SK-N-SH (cell line): Measurements from ENCODE around the gene IGSF1. TPM values are rescaled to one million over a fixed set of nuclear protein-coding genes. Genes with fewer than 3 reads are reported as not detected.

Experiments used
- CTCF ChIA-PET: fragments of 300-600, 350-600 bp; formaldehyde crosslinking; extraction: SDS; loops from one replicate; lab custom pipeline; 2021; lab: Yijun Ruan, JAX
- POLR2A ChIA-PET: fragments of 350-600 bp; sonication (Branson Sonifier 250); formaldehyde crosslinking; extraction: SDS; loops from one replicate; lab custom pipeline; 2020; ENCODE audit warnings: antibody characterized with exemption, inconsistent platforms; lab: Yijun Ruan, JAX
- DNase-seq: peaks from one replicate; pipeline ENCODE4 v3.0.0; 2012
- H2AFZ ChIP-seq: fragments of 200-600 bp; sonication (generic); 2 replicates; pipeline ENCODE4 v1.8.1; 2016; ENCODE audit warnings: antibody characterized with exemption, mild to moderate bottlenecking, low read depth
- H3F3A ChIP-seq: fragments of 200-600 bp; sonication (generic); replicated peaks from 2 replicates; pipeline ENCODE3; 2016; ENCODE audit warnings: antibody characterized with exemption, mild to moderate bottlenecking; ENCODE audit not compliant: insufficient read depth
- H3K27ac ChIP-seq, 2 experiments: fragments of 200-500 bp in 1 of 2; fragments of 200-600 bp in 1 of 2; sonication (Bioruptor generic) in 1 of 2; sonication (generic), shearing (Covaris generic) in 1 of 2; 2 replicates each; pipeline versions ENCODE4 v1.5.1 to v1.6.1; 2014 to 2016; ENCODE audit warnings: low read depth in 2 of 2, inconsistent platforms in 1 of 2, low read length in 1 of 2, mild to moderate bottlenecking in 1 of 2, mixed read lengths in 1 of 2
- H3K27me3 ChIP-seq: fragments of 200-600 bp; sonication (generic), shearing (Covaris generic); 2 replicates; pipeline ENCODE4 v1.6.1; 2016; ENCODE audit warnings: mixed run types; ENCODE audit not compliant: insufficient read depth
- H3K36me3 ChIP-seq, 2 experiments: fragments of 200-500 bp in 1 of 2; fragments of 200-600 bp in 1 of 2; sonication (Bioruptor generic) in 1 of 2; sonication (generic) in 1 of 2; replicated peaks in 1 of 2; 2 replicates each; pipeline versions ENCODE3 to v1.5.1; 2014 to 2016; ENCODE audit warnings: low read length in 1 of 2, mild to moderate bottlenecking in 1 of 2; ENCODE audit not compliant: insufficient read depth in 2 of 2, control insufficient read depth in 1 of 2
- H3K4me1 ChIP-seq, 2 experiments: fragments of 200-500 bp in 1 of 2; fragments of 200-600 bp in 1 of 2; sonication (Bioruptor generic) in 1 of 2; sonication (generic), shearing (Covaris generic) in 1 of 2; 2 replicates each; pipeline versions ENCODE4 v1.5.1 to v1.6.1; 2014 to 2016; ENCODE audit warnings: low read depth in 1 of 2, low read length in 1 of 2, mixed run types in 1 of 2; ENCODE audit not compliant: insufficient read depth in 2 of 2, control insufficient read depth in 1 of 2
- H3K4me2 ChIP-seq: fragments of 200-600 bp; sonication (generic), shearing (Covaris generic); 2 replicates; pipeline ENCODE4 v1.6.1; 2017; ENCODE audit warnings: mixed run types
- H3K4me3 ChIP-seq, 2 experiments: fragments of 200-500 bp in 1 of 2; fragments of 200-600 bp in 1 of 2; sonication (Bioruptor generic) in 1 of 2; sonication (generic), shearing (Covaris generic) in 1 of 2; 2 replicates each; pipeline versions ENCODE4 v1.5.1 to v1.8.1; 2014 to 2016; ENCODE audit warnings: low read depth in 2 of 2, inconsistent platforms in 1 of 2, low read length in 1 of 2, mild to moderate bottlenecking in 1 of 2, mixed read lengths in 1 of 2, moderate library complexity in 1 of 2
- H3K79me2 ChIP-seq: fragments of 200-600 bp; sonication (generic); 2 replicates; pipeline ENCODE4 v1.8.1; 2017; ENCODE audit warnings: mild to moderate bottlenecking; ENCODE audit not compliant: insufficient read depth
- H3K9ac ChIP-seq: fragments of 200-600 bp; sonication (generic); 2 replicates; pipeline ENCODE4 v1.6.1; 2017; ENCODE audit warnings: mixed run types
- H3K9me2 ChIP-seq: fragments of 200-600 bp; sonication (generic); 2 replicates; pipeline ENCODE4 v1.6.1; 2017; ENCODE audit warnings: mixed run types
- H3K9me3 ChIP-seq: fragments of 200-600 bp; sonication (generic); 2 replicates; pipeline ENCODE4 v1.6.1; 2017; ENCODE audit warnings: mixed run types, mild to moderate bottlenecking, moderate library complexity
- H4K20me1 ChIP-seq: fragments of 200-600 bp; sonication (generic); 2 replicates; pipeline ENCODE4 v1.6.1; 2017; ENCODE audit warnings: mild to moderate bottlenecking, mixed run types; ENCODE audit not compliant: insufficient read depth
- FOXJ3 ChIP-seq: sonication (generic); formaldehyde crosslinking; IDR thresholded peaks from 2 replicates; pipeline ENCODE4 v1.5.1; 2020; ENCODE audit warnings: mild to moderate bottlenecking, missing genetic modification reagents
- FOXM1 ChIP-seq: IDR thresholded peaks from 2 replicates; pipeline ENCODE4 v1.4.0; 2012; ENCODE audit warnings: low read depth, mild to moderate bottlenecking
- MXI1 ChIP-seq: IDR thresholded peaks from 2 replicates; pipeline ENCODE4 v1.6.1; 2012; ENCODE audit warnings: mild to moderate bottlenecking, low read depth, low read length, improper control_type of control experiment
- NFIC ChIP-seq: IDR thresholded peaks from 2 replicates; pipeline ENCODE4 v1.4.0; 2012; ENCODE audit warnings: borderline replicate concordance
- NRF1 ChIP-seq: IDR thresholded peaks from 2 replicates; pipeline ENCODE4 v1.6.1; 2012; ENCODE audit warnings: low read depth, mild to moderate bottlenecking, low read length
- POLR2AphosphoS5 ChIP-seq: IDR thresholded peaks from 2 replicates; pipeline ENCODE4 v1.6.1; 2012; ENCODE audit warnings: low read depth, low read length
- RXRA ChIP-seq: IDR thresholded peaks from 2 replicates; pipeline ENCODE4 v1.4.0; 2012; ENCODE audit warnings: low read depth, mild to moderate bottlenecking, borderline replicate concordance
- SIN3A ChIP-seq: IDR thresholded peaks from 2 replicates; pipeline ENCODE4 v1.6.1; 2012; ENCODE audit warnings: low read depth, mild to moderate bottlenecking, low read length, moderate library complexity, borderline replicate concordance
- SMC3 ChIP-seq: IDR thresholded peaks from 2 replicates; pipeline ENCODE4 v1.6.1; 2012; ENCODE audit warnings: low read depth, low read length, improper control_type of control experiment
- TCF12 ChIP-seq: IDR thresholded peaks from 2 replicates; pipeline ENCODE4 v1.4.0; 2012
- WGBS: methylation state at CpG from one replicate; pipeline ENCODE4 v1.1.6; 2017; ENCODE audit warnings: low lambda C conversion rate; 5-methylcytosine and 5-hydroxymethylcytosine counted together
- polyA plus RNA-seq, 3 experiments: library from polyadenylated mRNA; depleted of rRNA; stranded (reverse); fragments of >200 nt; gene quantifications; 2 replicates each; pipeline ENCODE4 v1.2.3, GENCODE V29; 2012
- TF ChIP-seq, protein P1 (sequence below): IDR thresholded peaks from 2 replicates; pipeline ENCODE4 v1.4.0; 2012; ENCODE audit warnings: low read depth
- TF ChIP-seq, protein P2 (sequence below): IDR thresholded peaks from 2 replicates; pipeline ENCODE4 v1.6.1; 2012; ENCODE audit warnings: mild to moderate bottlenecking, low read depth, low read length, moderate library complexity
- TF ChIP-seq, protein P3 (sequence below): IDR thresholded peaks from 2 replicates; pipeline ENCODE4; 2012
- TF ChIP-seq, protein P4 (sequence below): fragments of 150-350 bp; IDR thresholded peaks from 2 replicates; pipeline ENCODE4 v1.6.1; 2017; ENCODE audit warnings: antibody characterized with exemption, low read length, low read depth, borderline replicate concordance

IGSF1 gene
- polyA plus RNA-seq, 1 of the 3 experiments (the other 2 are of a cell fraction): 0.92 TPM

DNA sequence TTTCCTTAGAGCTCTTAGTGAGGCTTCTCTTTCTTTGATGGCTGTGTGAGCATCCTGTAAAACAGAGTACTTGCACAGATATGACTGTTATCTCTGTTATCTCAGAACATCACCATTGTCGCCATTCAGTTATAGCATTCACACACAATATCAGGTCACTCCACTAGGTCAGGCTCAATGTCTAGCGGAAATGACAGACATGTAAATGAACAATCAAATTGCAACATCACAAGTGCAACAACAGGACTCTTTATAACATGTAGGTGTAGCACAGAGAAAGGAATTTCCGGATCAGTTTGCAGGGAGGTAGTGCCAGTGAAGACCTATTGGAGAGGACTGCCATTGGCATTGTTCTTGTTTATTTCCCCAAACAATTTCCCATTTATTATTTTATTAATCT lies 43.2 kb upstream of the IGSF1 start:
- Histone ChIP-seq H3K4me1 (no peaks in the 10 kb centered on the region), H2AFZ (no peak overlapping the region), H3K4me3 (no peak overlapping the region), H3K79me2 (no peaks in the 10 kb centered on the region), H4K20me1 (no peaks in the 10 kb centered on the region), H3K9ac (no peak overlapping the region), H3K9me2 (no peaks in the 10 kb centered on the region), H3K9me3 (no peaks in the 10 kb centered on the region), H3K27me3 (no peaks in the 10 kb centered on the region), H3K36me3 (no peaks in the 10 kb centered on the region), H3K27ac (no peak overlapping the region), H3K4me2 (no peak overlapping the region), H3F3A (no peaks in the 10 kb centered on the region)
- CTCF ChIA-PET: no interaction called here
- TF ChIP-seq TCF12 (no peak), SIN3A (no peak), SMC3 (no peak), NFIC (no peak), FOXM1 (no peak), POLR2AphosphoS5 (no peak), NRF1 (no peak), RXRA (no peak), FOXJ3 (CRISPR knock-in tag) (no peak), MXI1 (no peak)
- TF ChIP-seq, protein P1, sequence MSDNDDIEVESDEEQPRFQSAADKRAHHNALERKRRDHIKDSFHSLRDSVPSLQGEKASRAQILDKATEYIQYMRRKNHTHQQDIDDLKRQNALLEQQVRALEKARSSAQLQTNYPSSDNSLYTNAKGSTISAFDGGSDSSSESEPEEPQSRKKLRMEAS: no peak
- TF ChIP-seq, protein P2, sequence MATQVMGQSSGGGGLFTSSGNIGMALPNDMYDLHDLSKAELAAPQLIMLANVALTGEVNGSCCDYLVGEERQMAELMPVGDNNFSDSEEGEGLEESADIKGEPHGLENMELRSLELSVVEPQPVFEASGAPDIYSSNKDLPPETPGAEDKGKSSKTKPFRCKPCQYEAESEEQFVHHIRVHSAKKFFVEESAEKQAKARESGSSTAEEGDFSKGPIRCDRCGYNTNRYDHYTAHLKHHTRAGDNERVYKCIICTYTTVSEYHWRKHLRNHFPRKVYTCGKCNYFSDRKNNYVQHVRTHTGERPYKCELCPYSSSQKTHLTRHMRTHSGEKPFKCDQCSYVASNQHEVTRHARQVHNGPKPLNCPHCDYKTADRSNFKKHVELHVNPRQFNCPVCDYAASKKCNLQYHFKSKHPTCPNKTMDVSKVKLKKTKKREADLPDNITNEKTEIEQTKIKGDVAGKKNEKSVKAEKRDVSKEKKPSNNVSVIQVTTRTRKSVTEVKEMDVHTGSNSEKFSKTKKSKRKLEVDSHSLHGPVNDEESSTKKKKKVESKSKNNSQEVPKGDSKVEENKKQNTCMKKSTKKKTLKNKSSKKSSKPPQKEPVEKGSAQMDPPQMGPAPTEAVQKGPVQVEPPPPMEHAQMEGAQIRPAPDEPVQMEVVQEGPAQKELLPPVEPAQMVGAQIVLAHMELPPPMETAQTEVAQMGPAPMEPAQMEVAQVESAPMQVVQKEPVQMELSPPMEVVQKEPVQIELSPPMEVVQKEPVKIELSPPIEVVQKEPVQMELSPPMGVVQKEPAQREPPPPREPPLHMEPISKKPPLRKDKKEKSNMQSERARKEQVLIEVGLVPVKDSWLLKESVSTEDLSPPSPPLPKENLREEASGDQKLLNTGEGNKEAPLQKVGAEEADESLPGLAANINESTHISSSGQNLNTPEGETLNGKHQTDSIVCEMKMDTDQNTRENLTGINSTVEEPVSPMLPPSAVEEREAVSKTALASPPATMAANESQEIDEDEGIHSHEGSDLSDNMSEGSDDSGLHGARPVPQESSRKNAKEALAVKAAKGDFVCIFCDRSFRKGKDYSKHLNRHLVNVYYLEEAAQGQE: no peak
- TF ChIP-seq, protein P3, sequence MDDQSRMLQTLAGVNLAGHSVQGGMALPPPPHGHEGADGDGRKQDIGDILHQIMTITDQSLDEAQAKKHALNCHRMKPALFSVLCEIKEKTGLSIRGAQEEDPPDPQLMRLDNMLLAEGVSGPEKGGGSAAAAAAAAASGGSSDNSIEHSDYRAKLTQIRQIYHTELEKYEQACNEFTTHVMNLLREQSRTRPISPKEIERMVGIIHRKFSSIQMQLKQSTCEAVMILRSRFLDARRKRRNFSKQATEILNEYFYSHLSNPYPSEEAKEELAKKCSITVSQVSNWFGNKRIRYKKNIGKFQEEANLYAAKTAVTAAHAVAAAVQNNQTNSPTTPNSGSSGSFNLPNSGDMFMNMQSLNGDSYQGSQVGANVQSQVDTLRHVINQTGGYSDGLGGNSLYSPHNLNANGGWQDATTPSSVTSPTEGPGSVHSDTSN: no peak
- TF ChIP-seq, protein P4, sequence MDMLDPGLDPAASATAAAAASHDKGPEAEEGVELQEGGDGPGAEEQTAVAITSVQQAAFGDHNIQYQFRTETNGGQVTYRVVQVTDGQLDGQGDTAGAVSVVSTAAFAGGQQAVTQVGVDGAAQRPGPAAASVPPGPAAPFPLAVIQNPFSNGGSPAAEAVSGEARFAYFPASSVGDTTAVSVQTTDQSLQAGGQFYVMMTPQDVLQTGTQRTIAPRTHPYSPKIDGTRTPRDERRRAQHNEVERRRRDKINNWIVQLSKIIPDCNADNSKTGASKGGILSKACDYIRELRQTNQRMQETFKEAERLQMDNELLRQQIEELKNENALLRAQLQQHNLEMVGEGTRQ: no peak
- POLR2A ChIA-PET: no interaction called here
- WGBS: 45% methylated on average over 3 of the region's 3 CpGs
- DNase-seq: no peak
